ENCODE data around the gene PLEKHA8.

GRCh38 chr7:30066687-30067086, 38.5 kb downstream of the PLEKHA8 start:
- TF ChIP-seq CTCF (IDR thresholded peaks at IDR 0.05; ENCODE audit: low read length) (no peak), EZH2 (optimal IDR thresholded peaks at IDR 0.05; ENCODE audit: low read depth, low read length) (no peak), EZH2phosphoT487 (IDR thresholded peaks at IDR 0.05; ENCODE audit: low read length) (no peak)
